Lower leg skin (tissue), 4 donors: Measurements from ENCODE around the gene CSNK2B. TPM values are rescaled to one million over a fixed set of nuclear protein-coding genes. Genes with fewer than 3 reads are reported as not detected.

Experiments used
- DNase-seq, 2 donors: peaks; one replicate each; pipeline ENCODE4 v3.0.0-alpha.2; 2019; ENCODE audit warnings: low spot score in 2 of 2
- H3K4me3 ChIP-seq: fragments of 200-600 bp; sonication (generic); 2 replicates; pipeline ENCODE4 v1.5.1; 2017; ENCODE audit warnings: mild to moderate bottlenecking, low read depth; ENCODE audit not compliant: poor library complexity, severe bottlenecking
- CTCF ChIP-seq, 3 donors: fragments of 450-650 bp; IDR thresholded peaks; one replicate each; pipeline ENCODE4 v1.5.1; 2016; ENCODE audit warnings: antibody characterized with exemption in 3 of 3, mild to moderate bottlenecking in 3 of 3, moderate library complexity in 2 of 3
- POLR2A ChIP-seq, 2 donors: fragments of 450-650 bp; IDR thresholded peaks; one replicate each; pipeline ENCODE4 v1.6.1; 2016 to 2017; ENCODE audit warnings: antibody characterized with exemption in 2 of 2, mild to moderate bottlenecking in 1 of 2, moderate library complexity in 1 of 2
- WGBS, 2 donors: methylation state at CpG; one replicate each; pipeline ENCODE4 v1.1.5; 2018; 5-methylcytosine and 5-hydroxymethylcytosine counted together
- intact Hi-C: fragments of 100-400 bp; cut with DNase I; formaldehyde crosslinking; loops from one replicate; pipeline ENCODE4 v1.15.0; 2023; ENCODE audit warnings: low total_unique reads
- total RNA-seq, 4 donors: library from RNA; depleted of rRNA; stranded (reverse); fragments of >200 nt; gene quantifications; one replicate each; pipeline ENCODE4 v1.1.0, GENCODE V29; 2016

CSNK2B gene
- total RNA-seq, 4 donors from 2014 or later, result 328 to 447 (median 416) TPM

DNA sequence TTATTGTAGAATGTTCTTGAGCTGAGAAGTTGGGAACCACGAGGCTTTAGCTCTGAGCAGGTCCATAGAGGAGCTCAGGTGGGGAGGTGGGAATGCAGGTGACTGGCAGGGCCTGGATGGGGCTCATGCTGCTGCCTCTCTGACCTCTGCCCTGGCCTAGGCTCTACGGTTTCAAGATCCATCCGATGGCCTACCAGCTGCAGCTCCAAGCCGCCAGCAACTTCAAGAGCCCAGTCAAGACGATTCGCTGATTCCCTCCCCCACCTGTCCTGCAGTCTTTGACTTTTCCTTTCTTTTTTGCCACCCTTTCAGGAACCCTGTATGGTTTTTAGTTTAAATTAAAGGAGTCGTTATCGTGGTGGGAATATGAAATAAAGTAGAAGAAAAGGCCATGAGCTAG is 3.8 kb downstream of the CSNK2B start, which contains the start of gene LY6G5B:
Gene LY6G5B (plus strand): TSS at position 301 of the 400 bp plus-strand sequence. CDS start 975 bp downstream, outside the sequence.
- intact Hi-C loops, result no loop called here
- WGBS, 2 donors, result 81 to 88% methylated on average over 8 of the region's 8 CpGs
- H3K4me3 ChIP-seq, result no peak within 1 kb of the TSS
- no peak for TF ChIP-seq CTCF (IDR thresholded peaks at IDR 0.05)
- TF ChIP-seq POLR2A (IDR thresholded peaks at IDR 0.05), result no peak
- no peak for DNase-seq

DNA sequence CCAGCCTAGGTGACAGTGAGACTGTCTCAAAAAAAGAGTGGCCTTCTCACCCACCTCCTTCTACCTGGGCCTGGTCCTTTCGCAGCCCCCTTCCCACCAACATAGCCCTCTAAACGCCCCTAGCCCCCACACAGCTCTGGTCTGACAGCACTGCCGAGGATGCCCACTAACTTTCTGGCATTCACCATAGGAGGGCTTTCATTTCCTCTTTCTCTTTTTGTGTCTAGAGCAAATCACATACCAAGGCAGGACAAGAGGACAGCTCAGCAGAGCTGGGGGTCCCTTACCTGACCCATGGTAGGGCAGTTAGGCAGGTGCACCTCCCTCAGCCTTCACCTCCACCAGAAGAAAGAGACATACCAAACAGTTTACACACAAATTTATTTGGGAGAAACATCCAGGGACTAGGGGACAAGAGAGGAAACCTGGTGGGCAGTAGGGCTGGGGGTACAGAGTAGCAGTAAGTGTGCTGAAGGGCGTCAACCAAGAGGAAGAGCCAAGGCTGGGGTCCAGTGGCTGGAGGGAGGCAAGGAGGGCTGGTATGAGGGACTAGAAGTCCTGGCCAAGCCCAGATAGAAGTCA is 10.5 kb downstream of the CSNK2B start:
- intact Hi-C loops, result no loop called here
- no peak for DNase-seq
- WGBS, 2 donors, result 73 to 82% methylated on average over 4 of the region's 4 CpGs
- no peak for TF ChIP-seq CTCF (IDR thresholded peaks at IDR 0.05)
- no peak for TF ChIP-seq POLR2A (IDR thresholded peaks at IDR 0.05)
- no peak overlapping the region for H3K4me3 ChIP-seq

GRCh38 chr6:31676904-31677303 is 11.0 kb downstream of the CSNK2B start:
- no peak for TF ChIP-seq POLR2A (IDR thresholded peaks at IDR 0.05)
- TF ChIP-seq CTCF (IDR thresholded peaks at IDR 0.05), result no peak
- 67 to 75% methylated on average over 6 of the region's 6 CpGs for WGBS, 2 donors
- intact Hi-C loops, result no loop called here
- H3K4me3 ChIP-seq, result no peak overlapping the region
- DNase-seq, result no peak

- no peak for DNase-seq
- TF ChIP-seq POLR2A (IDR thresholded peaks at IDR 0.05) (no peak), CTCF (IDR thresholded peaks at IDR 0.05) (no peak)
- no peak overlapping the region for H3K4me3 ChIP-seq
- intact Hi-C loops, result no loop called here
- 68 to 83% methylated on average over 8 of the region's 8 CpGs for WGBS, 2 donors
Measured at GRCh38 chr6:31677955-31678354, 12.1 kb downstream of the CSNK2B start.

GRCh38 chr6:31680226-31681134 is 14.6 kb downstream of the CSNK2B start, which contains the start of gene LY6G5C:
LY6G5C (minus strand) TSS chr6:31681067; CDS start chr6:31680373, 694 bp downstream.
- WGBS, 2 donors, result 13 to 14% methylated on average over 17 of the region's 17 CpGs
- intact Hi-C loops, result no loop called here

More at GRCh38 chr6:31680226-31681134, 14.6 kb downstream of the CSNK2B start, which contains the start of gene LY6G5C:
- DNase-seq, result peak; percentile 86 to 95
- peak in 1 of 3 donors; percentile 60 for TF ChIP-seq CTCF (IDR thresholded peaks at IDR 0.05)
- no peak for TF ChIP-seq POLR2A (IDR thresholded peaks at IDR 0.05)
- H3K4me3 ChIP-seq, result peak within 1 kb of the TSS; percentile 19
